H9 (cell line): ENCODE data around the gene PACS1. TPM values are rescaled to one million over a fixed set of nuclear protein-coding genes. Genes with fewer than 3 reads are reported as not detected.
"Not testable (repeated sequence)": the region's sequence is repeated elsewhere in the genome, so short reads cannot be mapped to it uniquely, and the experiment has no call there.

Experiments used
- DNase-seq: peaks from one replicate; pipeline ENCODE4 v3.0.0-alpha.2; 2017
- H2AFZ ChIP-seq: one replicate; pipeline ENCODE4 v1.6.1; 2013; ENCODE audit warnings: mild to moderate bottlenecking, low read length, control low read depth, moderate library complexity
- H2AK5ac ChIP-seq: 2 replicates; pipeline ENCODE4 v1.6.1; 2013; ENCODE audit warnings: low read length, control low read depth, mixed read lengths; ENCODE audit not compliant: insufficient read length
- H2BK120ac ChIP-seq: one replicate; pipeline ENCODE4 v1.6.1; 2013; ENCODE audit warnings: low read depth, mild to moderate bottlenecking, low read length, control low read depth, inconsistent platforms; ENCODE audit not compliant: poor library complexity, severe bottlenecking
- H2BK12ac ChIP-seq: 2 replicates; pipeline ENCODE4 v1.6.1; 2013; ENCODE audit warnings: low read length, control low read depth, mixed read lengths, low read depth; ENCODE audit not compliant: insufficient read length
- H2BK15ac ChIP-seq: 2 replicates; pipeline ENCODE4 v1.6.1; 2013; ENCODE audit warnings: low read depth, low read length, control low read depth
- H2BK20ac ChIP-seq: one replicate; pipeline ENCODE4 v1.6.1; 2013; ENCODE audit warnings: low read depth, mild to moderate bottlenecking, low read length, control low read depth, inconsistent platforms; ENCODE audit not compliant: poor library complexity, severe bottlenecking
- H2BK5ac ChIP-seq: 2 replicates; pipeline ENCODE4 v1.6.1; 2013; ENCODE audit warnings: low read length, control low read depth, mixed read lengths; ENCODE audit not compliant: insufficient read length
- H3K14ac ChIP-seq: 2 replicates; pipeline ENCODE4 v1.6.1; 2013; ENCODE audit warnings: low read length, control low read depth; ENCODE audit not compliant: insufficient read depth
- H3K18ac ChIP-seq: 2 replicates; pipeline ENCODE4 v1.6.1; 2013; ENCODE audit warnings: low read depth, mild to moderate bottlenecking, mixed read lengths, low read length, control low read depth; ENCODE audit not compliant: insufficient read length
- H3K23ac ChIP-seq: 2 replicates; pipeline ENCODE4 v1.6.1; 2013; ENCODE audit warnings: low read length, control low read depth, mixed read lengths, low read depth; ENCODE audit not compliant: insufficient read length
- H3K23me2 ChIP-seq: 2 replicates; pipeline ENCODE4 v1.6.1; 2013; ENCODE audit warnings: low read depth, mild to moderate bottlenecking, mixed read lengths, low read length, control low read depth; ENCODE audit not compliant: insufficient read length, poor library complexity, severe bottlenecking
- H3K27ac ChIP-seq: 2 replicates; pipeline ENCODE4 v1.5.1; 2013; ENCODE audit warnings: low read length, control low read depth, mixed read lengths, low read depth; ENCODE audit not compliant: insufficient read length
- H3K27me3 ChIP-seq: 2 replicates; pipeline ENCODE4 v1.6.1; 2013; ENCODE audit warnings: low read length, control low read depth, inconsistent platforms; ENCODE audit not compliant: insufficient read depth
- H3K4ac ChIP-seq: 2 replicates; pipeline ENCODE4 v1.6.1; 2013; ENCODE audit warnings: low read depth, mild to moderate bottlenecking, control low read depth, inconsistent platforms, low read length, moderate library complexity
- H3K4me1 ChIP-seq: 2 replicates; pipeline ENCODE4 v1.6.1; 2013; ENCODE audit warnings: low read length, control low read depth, inconsistent platforms; ENCODE audit not compliant: insufficient read depth
- H3K4me2 ChIP-seq: 2 replicates; pipeline ENCODE4 v1.6.1; 2013; ENCODE audit warnings: low read length, control low read depth, mixed read lengths; ENCODE audit not compliant: insufficient read length, insufficient read depth
- H3K56ac ChIP-seq: 2 replicates; pipeline ENCODE4 v1.6.1; 2013; ENCODE audit warnings: low read depth, mild to moderate bottlenecking, mixed read lengths, low read length, control low read depth; ENCODE audit not compliant: insufficient read length
- H3K79me1 ChIP-seq: 2 replicates; pipeline ENCODE4 v1.6.1; 2013; ENCODE audit warnings: low read depth, mild to moderate bottlenecking, moderate library complexity, low read length, control low read depth, inconsistent platforms; ENCODE audit not compliant: insufficient read depth, poor library complexity, severe bottlenecking
- H3K79me2 ChIP-seq: 2 replicates; pipeline ENCODE4 v1.6.1; 2013; ENCODE audit warnings: low read length, control low read depth, inconsistent platforms; ENCODE audit not compliant: insufficient read depth
- H3K9ac ChIP-seq: 2 replicates; pipeline ENCODE4 v1.6.1; 2013; ENCODE audit warnings: low read length, control low read depth, mixed read lengths; ENCODE audit not compliant: insufficient read length; ENCODE audit errors: extremely low read depth
- H3K9me3 ChIP-seq: one replicate; pipeline ENCODE4 v1.6.1; 2013; ENCODE audit warnings: low read depth, low read length, inconsistent platforms; ENCODE audit not compliant: control insufficient read depth
- H3T11ph ChIP-seq: one replicate; pipeline ENCODE4 v1.6.1; 2013; ENCODE audit warnings: mild to moderate bottlenecking, low read length, control low read depth, inconsistent platforms
- H4K20me1 ChIP-seq: one replicate; pipeline ENCODE4 v1.6.1; 2013; ENCODE audit not compliant: control insufficient read depth, insufficient read length, insufficient read depth
- H4K5ac ChIP-seq: 2 replicates; pipeline ENCODE4 v1.6.1; 2013; ENCODE audit warnings: low read depth, mild to moderate bottlenecking, mixed read lengths, low read length, control low read depth; ENCODE audit not compliant: insufficient read length
- H4K8ac ChIP-seq: replicated peaks from 2 replicates; pipeline ENCODE4 v1.6.1; 2013; ENCODE audit warnings: low read length, control low read depth, mixed read lengths, low read depth; ENCODE audit not compliant: insufficient read length
- H4K91ac ChIP-seq: 2 replicates; pipeline ENCODE4 v1.6.1; 2013; ENCODE audit warnings: low read depth, mild to moderate bottlenecking, moderate library complexity, mixed read lengths, low read length, control low read depth; ENCODE audit not compliant: insufficient read length
- H3K27ac Mint-ChIP-seq, 3 experiments: 2 replicates in 2 of 3; 3 replicates in 1 of 3; pipeline ENCODE4 v1.8.0; 2020 to 2021; ENCODE audit warnings: mixed read lengths in 3 of 3, mild to moderate bottlenecking in 1 of 3, moderate library complexity in 1 of 3
- H3K27me3 Mint-ChIP-seq: 2 replicates; pipeline ENCODE4 v1.8.0; 2021; ENCODE audit warnings: low read depth, mild to moderate bottlenecking, moderate library complexity, mixed read lengths
- H3K36me3 Mint-ChIP-seq, 3 experiments: 2 replicates in 2 of 3; 3 replicates in 1 of 3; pipeline ENCODE4 v1.8.0; 2020 to 2021; ENCODE audit warnings: low read depth in 3 of 3, mixed read lengths in 3 of 3; ENCODE audit not compliant: insufficient read depth in 1 of 3
- H3K4me1 Mint-ChIP-seq, 2 experiments: 2 replicates each; pipeline ENCODE4 v1.8.0; 2020; ENCODE audit warnings: mixed read lengths in 2 of 2
- H3K4me3 Mint-ChIP-seq, 2 experiments: 2 replicates in 1 of 2; 3 replicates in 1 of 2; pipeline ENCODE4 v1.8.0; 2020 to 2021; ENCODE audit warnings: mild to moderate bottlenecking in 2 of 2, mixed read lengths in 2 of 2, moderate library complexity in 1 of 2
- H3K9me3 Mint-ChIP-seq, 2 experiments: 2 replicates in 1 of 2; 3 replicates in 1 of 2; pipeline ENCODE4 v1.8.0; 2020; ENCODE audit warnings: mild to moderate bottlenecking in 2 of 2, mixed read lengths in 2 of 2, moderate library complexity in 1 of 2
- WGBS: extraction: QIAGEN DNeasy Blood & Tissue Kit; methylation state at CpG from one replicate; pipeline ENCODE4 v1.1.7; 2013; ENCODE audit warnings: missing lambda C conversion rate, low lambda C conversion rate, mixed read lengths; ENCODE audit not compliant: insufficient read length; ENCODE audit errors: extremely low coverage; 5-methylcytosine and 5-hydroxymethylcytosine counted together
- total RNA-seq: library from RNA; stranded (reverse); gene quantifications from 2 replicates; pipeline ENCODE4 v1.2.1, GENCODE V29; 2021
- TF ChIP-seq, protein P1 (sequence below): fragments of 200-600 bp; sonication (generic); conservative IDR thresholded peaks from 3 replicates; pipeline ENCODE4 v1.8.0; 2021; ENCODE audit warnings: antibody characterized with exemption, mild to moderate bottlenecking

The PACS1 gene
- total RNA-seq, 1 experiment from 2014 or later: 35.5 TPM

DNA sequence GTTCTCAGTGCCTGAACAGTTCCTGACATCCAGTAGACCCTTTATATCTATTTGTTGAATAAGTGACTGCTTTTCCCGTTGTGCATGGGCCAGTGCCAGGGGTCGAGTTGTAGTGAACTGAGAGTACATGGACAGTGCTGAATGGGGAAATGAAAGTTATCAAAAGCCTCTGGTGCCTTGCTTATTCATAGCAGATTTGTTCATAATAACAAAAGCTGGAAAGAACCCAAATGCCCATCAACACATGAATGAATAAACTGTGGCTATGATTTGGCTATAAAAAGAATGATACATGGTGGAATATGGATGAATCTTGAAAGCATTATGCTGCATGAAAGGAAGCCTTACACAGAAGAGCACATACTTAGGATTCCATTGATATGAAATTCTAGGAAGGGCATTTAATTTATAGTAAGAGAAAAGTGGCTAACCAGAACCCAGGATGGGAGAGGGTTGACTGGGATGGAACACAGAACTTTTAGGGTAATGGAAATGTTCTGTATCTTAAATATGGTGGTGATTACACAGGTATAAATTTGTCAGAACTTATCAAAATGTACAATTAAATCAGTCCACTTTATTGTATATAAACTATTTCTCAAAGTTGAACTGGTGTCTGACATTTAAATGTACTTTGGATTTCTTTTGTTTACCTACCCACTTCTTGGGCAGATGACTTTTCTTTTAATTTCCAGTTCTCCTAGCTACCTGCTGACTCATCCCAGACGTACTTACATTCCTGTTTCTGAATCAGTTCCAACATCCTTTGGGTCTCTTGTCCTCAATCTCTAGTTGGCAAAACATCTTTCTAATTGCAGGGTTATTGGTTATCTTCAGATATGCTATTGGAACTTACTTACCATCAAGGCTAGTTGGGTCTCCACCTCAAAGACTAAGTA, 42.8 kb downstream of the PACS1 start:
- H3K27me3 ChIP-seq: no peaks in the 10 kb centered on the region
- no peak overlapping the region for H3K9ac ChIP-seq
- H3K9me3 ChIP-seq: no peaks in the 10 kb centered on the region
- no peak overlapping the region for H3K56ac ChIP-seq
- no peak overlapping the region for H3T11ph ChIP-seq
- TF ChIP-seq, protein P1, sequence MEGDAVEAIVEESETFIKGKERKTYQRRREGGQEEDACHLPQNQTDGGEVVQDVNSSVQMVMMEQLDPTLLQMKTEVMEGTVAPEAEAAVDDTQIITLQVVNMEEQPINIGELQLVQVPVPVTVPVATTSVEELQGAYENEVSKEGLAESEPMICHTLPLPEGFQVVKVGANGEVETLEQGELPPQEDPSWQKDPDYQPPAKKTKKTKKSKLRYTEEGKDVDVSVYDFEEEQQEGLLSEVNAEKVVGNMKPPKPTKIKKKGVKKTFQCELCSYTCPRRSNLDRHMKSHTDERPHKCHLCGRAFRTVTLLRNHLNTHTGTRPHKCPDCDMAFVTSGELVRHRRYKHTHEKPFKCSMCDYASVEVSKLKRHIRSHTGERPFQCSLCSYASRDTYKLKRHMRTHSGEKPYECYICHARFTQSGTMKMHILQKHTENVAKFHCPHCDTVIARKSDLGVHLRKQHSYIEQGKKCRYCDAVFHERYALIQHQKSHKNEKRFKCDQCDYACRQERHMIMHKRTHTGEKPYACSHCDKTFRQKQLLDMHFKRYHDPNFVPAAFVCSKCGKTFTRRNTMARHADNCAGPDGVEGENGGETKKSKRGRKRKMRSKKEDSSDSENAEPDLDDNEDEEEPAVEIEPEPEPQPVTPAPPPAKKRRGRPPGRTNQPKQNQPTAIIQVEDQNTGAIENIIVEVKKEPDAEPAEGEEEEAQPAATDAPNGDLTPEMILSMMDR: no peak
- H3K79me1 ChIP-seq: no peaks in the 10 kb centered on the region
- DNase-seq: no peak
- H3K27me3 Mint-ChIP-seq: peaks cover 2% of the 10 kb centered on the region; the same call in 1 of the 2 replicates
- no peak overlapping the region for H3K4ac ChIP-seq
- peaks cover 7% of the 10 kb centered on the region for H3K4me1 ChIP-seq
- no peak overlapping the region for H2BK20ac ChIP-seq
- H3K23ac ChIP-seq: no peak overlapping the region
- no peaks in the 10 kb centered on the region for H3K79me2 ChIP-seq
- H3K27ac ChIP-seq: no peak overlapping the region
- H3K18ac ChIP-seq: no peak overlapping the region
- H3K4me3 Mint-ChIP-seq: no peak overlapping the region; a peak in 1 of 5 replicates
- H3K9me3 Mint-ChIP-seq: no peaks in the 10 kb centered on the region
- H3K36me3 Mint-ChIP-seq: no peaks in the 10 kb centered on the region
- H4K5ac ChIP-seq: no peak overlapping the region
- H2AK5ac ChIP-seq: no peak overlapping the region
- no peak overlapping the region for H3K14ac ChIP-seq
- no CpG with 5 or more reads among the region's 3 CpGs for WGBS
- peaks cover 31 to 38% of the 10 kb centered on the region in 2 experiments for H3K4me1 Mint-ChIP-seq
- H4K91ac ChIP-seq: no peak overlapping the region
- H2BK15ac ChIP-seq: no peak overlapping the region
- H2BK5ac ChIP-seq: no peak overlapping the region
- H4K20me1 ChIP-seq: no peaks in the 10 kb centered on the region
- no peak overlapping the region for H3K4me2 ChIP-seq
- no peak overlapping the region for H2BK12ac ChIP-seq
- H4K8ac ChIP-seq: peak overlapping the region; percentile 63
- H2BK120ac ChIP-seq: no peak overlapping the region
- no peaks in the 10 kb centered on the region for H3K23me2 ChIP-seq
- H2AFZ ChIP-seq: no peak overlapping the region
- peak overlapping the region in 1 of 3 experiments; percentile 81; a peak in 3 of 7 replicates for H3K27ac Mint-ChIP-seq

DNA sequence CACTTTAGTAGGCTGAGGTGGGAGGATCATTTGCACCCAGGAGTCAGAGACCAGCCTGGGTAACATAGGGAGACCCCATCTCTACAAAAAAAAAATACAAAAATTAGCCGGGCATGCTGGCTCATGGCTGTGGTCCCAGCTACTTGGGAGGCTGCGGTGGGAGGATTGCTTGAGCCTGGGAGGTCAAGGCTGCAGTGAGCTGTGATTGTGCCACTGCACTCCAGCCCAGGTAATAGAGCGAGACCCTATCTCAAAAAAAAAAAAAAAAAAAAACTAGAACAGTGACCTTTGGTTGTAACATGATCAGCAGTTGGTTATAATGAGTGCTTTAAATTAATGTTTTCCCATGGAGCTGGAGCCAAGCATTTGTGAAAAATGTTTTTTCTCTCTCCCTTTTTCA, 44.9 kb downstream of the PACS1 start:
- not testable (repeated sequence) for H3K9me3 ChIP-seq, H2BK120ac ChIP-seq, H3K27me3 Mint-ChIP-seq, H4K5ac ChIP-seq, H3K9ac ChIP-seq, H2AFZ ChIP-seq, H3K36me3 Mint-ChIP-seq, H3K27me3 ChIP-seq, H3K56ac ChIP-seq, H2BK12ac ChIP-seq, H3K9me3 Mint-ChIP-seq, H3K4me2 ChIP-seq, H3K23ac ChIP-seq, H2AK5ac ChIP-seq, H3K18ac ChIP-seq, H2BK20ac ChIP-seq, H3K14ac ChIP-seq, H3K27ac Mint-ChIP-seq, H3T11ph ChIP-seq, H4K20me1 ChIP-seq, H2BK5ac ChIP-seq, H3K4me3 Mint-ChIP-seq, H3K27ac ChIP-seq, H4K8ac ChIP-seq, H3K79me1 ChIP-seq, H3K23me2 ChIP-seq, H3K4ac ChIP-seq, DNase-seq, H4K91ac ChIP-seq, H3K79me2 ChIP-seq, H2BK15ac ChIP-seq
- H3K4me1 Mint-ChIP-seq: peaks cover 44 to 51% of the 10 kb centered on the region in 2 experiments
- H3K4me1 ChIP-seq: peaks cover 14% of the 10 kb centered on the region
- no CpG with 5 or more reads among the region's 3 CpGs for WGBS
